ENCODE measurements around the gene TRIM14.
"Not testable (repeated sequence)": the region's sequence is repeated elsewhere in the genome, so short reads cannot be mapped to it uniquely, and the experiment has no call there.

The TRIM14 gene

DNA sequence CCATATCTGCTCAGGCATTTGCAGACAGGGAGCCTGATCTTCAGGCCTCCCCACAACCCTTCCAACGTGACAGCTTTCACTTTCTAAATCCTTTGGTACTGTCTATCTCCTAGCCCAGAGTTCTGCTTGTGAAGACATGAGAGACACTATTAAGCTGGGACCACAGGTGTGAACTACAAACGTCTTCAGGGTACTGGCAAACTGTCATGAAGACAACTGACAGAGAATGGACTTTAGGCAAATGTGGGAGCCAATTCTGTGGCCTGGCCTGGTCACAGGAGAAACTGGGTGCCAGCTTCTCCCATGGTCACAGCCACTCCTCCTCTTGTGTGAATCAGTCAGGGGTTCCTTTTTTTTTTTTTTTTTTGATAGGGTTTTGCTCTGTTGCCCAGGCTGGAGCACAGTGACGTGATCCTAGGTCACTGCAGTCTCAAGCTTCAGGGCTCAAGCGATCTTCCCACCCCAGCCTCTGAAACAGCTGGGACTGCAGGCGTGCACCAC, 10.4 kb downstream of the TRIM14 start:
- no peak for DNase-seq (ENCODE audit: low read depth)

- DNase-seq (ENCODE audit: low read depth) = no peak
Observed at GRCh38 chr9:98107926-98108325, 11.1 kb downstream of the TRIM14 start.

DNA sequence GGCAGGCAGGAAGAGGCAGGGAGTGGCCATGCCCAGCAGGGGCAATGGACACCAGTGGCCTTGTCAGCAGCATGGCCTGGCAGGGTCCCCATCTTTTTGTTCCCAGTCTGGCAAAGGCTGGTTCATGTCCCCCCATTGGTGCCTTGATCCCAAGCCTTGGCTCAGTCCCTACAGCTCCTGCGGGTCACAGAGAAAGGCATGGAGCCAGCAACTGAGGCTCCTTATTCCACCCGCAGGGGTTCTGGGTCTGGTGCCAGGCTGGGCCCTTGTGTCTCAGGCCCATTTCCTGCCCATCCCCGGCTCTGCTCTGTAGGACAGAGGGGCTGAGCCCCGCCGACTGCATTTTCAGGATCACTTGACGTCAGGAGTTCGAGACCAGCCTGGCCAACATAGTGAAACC, 14.0 kb downstream of the TRIM14 start:
- DNase-seq (ENCODE audit: low read depth) = no peak

- no peak for DNase-seq (ENCODE audit: low read depth)
Observed at GRCh38 chr9:98104445-98104881, 14.6 kb downstream of the TRIM14 start.

DNA sequence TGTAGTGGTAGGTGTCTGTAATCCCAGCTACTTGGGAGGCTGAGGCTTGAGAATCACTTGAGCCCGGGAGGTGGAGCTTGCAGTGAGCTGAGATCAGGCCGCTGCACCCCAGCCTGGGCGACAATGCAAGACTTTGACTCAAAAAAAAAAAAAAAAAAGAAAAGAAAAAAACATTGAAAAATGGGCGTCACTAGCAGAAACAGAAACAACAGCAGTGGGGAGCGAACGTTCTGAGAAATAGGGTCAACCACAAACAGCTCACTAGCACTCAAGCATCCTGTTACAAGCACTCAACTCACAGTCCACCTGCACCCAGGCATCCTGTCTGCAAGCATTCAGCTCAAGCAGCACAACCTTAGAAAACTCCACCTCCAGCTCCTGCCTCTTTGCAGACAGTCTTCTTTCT, 17.2 kb downstream of the TRIM14 start:
- DNase-seq (ENCODE audit: low read depth) = no peak

DNA sequence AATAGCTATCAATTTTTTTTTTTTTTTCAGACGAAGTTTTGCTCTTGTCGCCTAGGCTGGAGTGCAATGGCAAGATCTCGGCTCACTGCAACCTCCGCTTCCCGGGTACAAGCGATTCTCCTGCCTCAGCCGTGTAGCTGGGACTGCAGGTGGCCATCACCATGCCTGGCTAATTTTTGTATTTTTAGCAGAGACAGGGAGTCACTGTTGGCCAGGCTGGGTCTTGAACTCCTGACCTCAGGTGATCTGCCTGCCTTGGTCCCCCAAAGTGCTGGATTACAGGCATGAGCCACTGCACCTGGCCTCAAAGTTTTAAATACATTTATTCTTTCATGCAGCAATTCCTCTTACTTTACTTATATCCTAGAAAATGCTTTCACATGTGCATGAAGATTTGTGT, 17.6 kb downstream of the TRIM14 start:
- no peak for DNase-seq (ENCODE audit: low read depth)

GRCh38 chr9:98100456-98100855, 18.6 kb downstream of the TRIM14 start:
- no peak for DNase-seq (ENCODE audit: low read depth)

DNA sequence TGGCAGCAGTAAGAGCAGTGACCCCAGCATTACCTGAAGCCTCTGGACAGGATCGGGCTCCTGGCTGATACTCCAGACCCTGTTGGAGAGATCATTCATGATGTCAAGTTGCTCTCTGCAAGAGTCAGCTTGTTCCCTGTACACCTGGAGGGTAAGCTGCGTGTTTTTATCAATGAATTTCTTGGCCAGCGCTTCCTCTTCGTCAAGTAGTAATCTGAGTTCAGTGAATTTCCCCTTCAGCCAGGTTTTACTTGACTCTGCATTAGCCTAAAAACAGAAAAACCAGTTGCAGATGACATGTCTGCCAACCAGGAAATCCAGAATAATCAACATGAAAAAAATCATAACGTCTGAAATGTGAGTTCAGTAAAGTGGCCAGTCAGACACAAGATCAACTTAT, 19.1 kb downstream of the TRIM14 start:
- DNase-seq (ENCODE audit: low read depth) = no peak

DNA sequence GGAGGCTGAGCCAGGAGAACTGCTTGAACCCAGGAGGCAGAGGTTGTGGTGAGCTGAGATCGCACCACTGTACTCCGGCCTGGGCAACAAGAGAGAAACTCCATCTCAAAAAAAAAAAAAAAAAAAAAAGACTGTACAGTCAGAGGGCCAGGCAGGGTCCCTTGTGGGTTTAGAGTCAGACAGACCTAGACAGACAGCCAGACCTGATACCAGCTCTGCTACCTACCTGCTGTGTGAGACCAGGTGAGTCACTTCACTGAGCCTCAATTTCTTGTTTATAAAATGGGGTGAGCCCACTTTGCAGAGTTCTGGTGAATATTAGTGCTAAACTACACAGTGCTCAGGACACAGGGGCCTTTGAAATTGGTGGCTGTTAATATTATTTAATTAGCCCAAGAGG, 19.7 kb downstream of the TRIM14 start:
- DNase-seq (ENCODE audit: low read depth) = no peak

GRCh38 chr9:98097836-98098235, 21.2 kb downstream of the TRIM14 start:
- no peak for DNase-seq (ENCODE audit: low read depth)

GRCh38 chr9:98096091-98096490, 22.9 kb downstream of the TRIM14 start:
- no peak for DNase-seq (ENCODE audit: low read depth)

- no peak for DNase-seq (ENCODE audit: low read depth)
Observed at GRCh38 chr9:98095401-98095800, 23.6 kb downstream of the TRIM14 start.

DNA sequence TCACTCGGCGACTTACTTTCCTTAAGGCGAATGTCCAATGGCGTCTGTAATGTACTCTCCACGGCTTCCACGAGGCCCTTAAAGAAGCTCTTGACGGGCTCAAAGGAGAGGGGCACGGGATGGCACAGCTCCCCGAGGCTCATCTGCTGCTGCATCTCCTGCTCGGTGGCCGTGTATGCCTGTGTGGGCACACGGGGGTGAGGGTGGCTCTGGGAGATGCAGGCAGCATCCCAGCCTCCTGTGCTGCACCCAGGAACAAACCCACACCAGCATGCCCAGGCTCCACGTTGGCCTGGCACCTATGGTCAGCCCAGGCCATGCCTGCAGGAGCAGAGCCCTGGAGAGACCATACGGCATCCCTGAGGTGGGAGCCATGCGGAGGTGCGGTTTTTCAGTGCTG, 24.2 kb downstream of the TRIM14 start:
- no peak for DNase-seq (ENCODE audit: low read depth)

DNA sequence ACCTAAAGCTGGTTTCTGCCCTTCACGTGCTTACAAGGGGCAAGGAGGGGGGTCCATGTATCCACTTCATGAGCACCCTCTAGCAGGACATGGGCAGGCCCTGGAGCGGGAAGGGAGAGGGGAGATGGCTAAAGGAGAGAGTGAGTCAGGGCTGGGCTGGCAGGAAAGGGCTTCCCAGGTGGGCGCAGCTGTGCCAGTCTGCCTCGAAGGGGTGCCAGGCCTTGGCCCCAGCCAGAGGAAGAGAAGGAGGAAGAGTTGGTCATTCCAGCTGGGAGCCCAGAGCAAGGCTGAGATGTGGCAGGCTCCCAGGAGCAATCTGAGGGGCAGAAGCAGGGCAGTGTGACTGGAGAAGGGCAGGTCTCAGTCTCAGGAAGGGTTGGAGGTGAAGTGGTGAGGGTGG, 24.7 kb downstream of the TRIM14 start:
- no peak for DNase-seq (ENCODE audit: low read depth)

GRCh38 chr9:98092613-98092931, 26.4 kb downstream of the TRIM14 start:
- no peak for DNase-seq (ENCODE audit: low read depth)

GRCh38 chr9:98091735-98092612, 27.0 kb downstream of the TRIM14 start:
- DNase-seq (ENCODE audit: low read depth) = no peak

DNA sequence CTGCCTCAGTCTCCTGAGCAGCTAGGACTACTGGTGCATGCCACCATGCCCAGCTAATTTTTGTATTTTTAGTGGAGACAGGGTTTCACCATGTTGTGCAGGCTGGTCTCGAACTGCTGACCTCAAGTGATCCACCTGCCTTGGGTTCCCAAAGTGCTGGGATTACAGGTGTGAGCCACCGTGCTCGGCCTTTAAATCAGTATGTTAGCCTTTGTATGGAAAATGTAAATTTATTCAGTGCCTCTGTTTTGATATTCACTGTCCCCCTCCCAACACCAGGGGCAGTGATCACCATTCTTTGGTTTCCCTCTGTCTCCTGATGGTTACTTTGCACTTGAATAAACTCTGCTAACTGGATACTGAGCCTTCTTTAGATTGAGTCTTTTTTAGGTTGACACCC, 28.3 kb downstream of the TRIM14 start:
- DNase-seq (ENCODE audit: low read depth) = not testable (repeated sequence)

DNA sequence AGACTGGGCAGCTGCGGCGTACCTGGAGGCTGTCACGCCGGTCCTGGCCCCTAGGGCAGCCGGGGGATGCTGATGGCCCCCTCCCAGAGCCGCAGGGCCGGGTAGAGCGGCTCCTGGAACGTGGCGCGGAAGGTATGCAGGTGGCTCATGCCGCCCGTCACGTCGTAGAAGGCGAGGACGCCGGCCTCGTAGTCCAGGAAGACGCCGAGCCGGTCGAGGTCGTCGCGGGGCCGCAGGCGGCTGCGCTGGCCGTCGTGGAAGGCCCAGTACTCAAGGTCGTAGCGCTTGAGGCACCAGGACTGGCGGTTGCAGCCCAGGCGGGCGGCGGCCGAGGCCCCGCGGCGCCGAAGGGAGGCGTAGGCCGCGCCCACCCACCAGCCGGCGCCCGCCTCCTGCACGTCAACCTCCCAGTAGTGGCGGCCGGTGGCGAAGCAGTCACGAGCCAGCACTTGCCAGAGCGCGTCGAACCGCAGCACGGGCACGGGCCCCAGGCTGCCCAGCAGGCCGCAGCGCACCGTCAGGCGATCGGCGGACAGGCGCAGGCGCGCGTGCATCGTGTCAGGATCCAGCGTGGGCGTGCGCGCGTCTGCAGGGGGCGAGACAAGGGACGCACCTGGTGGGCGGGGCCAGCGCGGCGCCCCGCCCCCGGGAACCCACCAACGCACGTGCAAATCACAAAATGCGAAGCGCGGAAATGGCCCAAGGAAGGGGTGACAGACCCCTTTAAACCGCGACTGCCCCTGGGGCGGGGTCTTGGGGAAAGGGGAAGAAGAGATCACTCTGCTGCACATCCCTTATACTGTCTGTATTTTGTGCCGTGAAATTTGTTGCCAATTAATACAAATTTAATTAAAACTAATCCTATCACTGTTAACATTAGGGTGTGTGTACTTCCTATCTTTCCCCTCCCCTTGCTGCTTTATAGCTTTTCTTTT, 31.3 kb downstream of the TRIM14 start:
- no peak for DNase-seq (ENCODE audit: low read depth)

DNA sequence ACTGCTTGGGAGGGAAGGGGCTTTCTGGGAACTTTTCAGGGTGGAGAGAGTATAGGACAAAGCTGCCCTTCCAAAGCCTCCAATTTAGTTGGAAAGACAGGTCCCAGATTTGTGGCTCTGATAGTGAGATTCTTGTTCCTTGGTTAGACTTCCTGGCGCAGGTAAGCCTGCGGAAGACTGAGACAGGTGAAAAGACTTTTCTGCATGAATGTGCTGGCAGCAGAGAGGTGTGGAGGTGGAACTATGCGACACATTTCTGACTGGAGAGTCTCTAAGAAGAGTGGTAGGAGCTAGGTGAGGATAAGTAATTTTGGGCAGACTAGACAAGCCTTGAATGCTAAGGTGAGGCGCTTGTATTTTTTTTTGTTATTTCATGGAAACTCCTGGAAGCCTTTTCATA, 32.6 kb downstream of the TRIM14 start:
- no peak for DNase-seq (ENCODE audit: low read depth)

- DNase-seq (ENCODE audit: low read depth) = no peak
Observed at GRCh38 chr9:98085944-98086343, 33.1 kb downstream of the TRIM14 start.

DNA sequence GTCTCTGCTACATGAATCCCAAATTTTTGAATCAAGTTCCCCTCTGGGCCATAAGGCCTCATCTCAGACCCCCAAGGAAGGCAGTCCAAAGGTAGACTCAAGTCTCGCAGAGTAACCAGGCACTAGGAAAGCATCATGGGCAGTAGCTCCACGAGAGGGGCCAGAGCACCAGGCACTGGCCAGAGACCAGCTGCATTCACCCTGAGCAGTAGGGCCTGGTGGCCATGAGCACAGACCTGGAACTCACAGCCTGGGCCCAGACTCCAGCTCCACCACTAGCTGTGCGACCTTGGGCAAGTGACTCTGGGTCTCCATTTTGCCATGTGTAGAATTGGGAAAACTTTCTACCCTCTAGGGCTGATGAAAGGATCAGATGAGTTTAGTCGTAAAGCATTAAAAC, 34.0 kb downstream of the TRIM14 start:
- no peak for DNase-seq (ENCODE audit: low read depth)

GRCh38 chr9:98084396-98084795, 34.6 kb downstream of the TRIM14 start:
- no peak for DNase-seq (ENCODE audit: low read depth)

- DNase-seq (ENCODE audit: low read depth) = no peak
Observed at GRCh38 chr9:98083566-98084183, 35.3 kb downstream of the TRIM14 start.

Data from ELR (cell line).